ENCODE data around the gene HOXB1. TPM values are rescaled to one million over a fixed set of nuclear protein-coding genes. Genes with fewer than 3 reads are reported as not detected.

The HOXB1 gene
- total RNA-seq, 1 donor from 2014 or later = not detected

DNA sequence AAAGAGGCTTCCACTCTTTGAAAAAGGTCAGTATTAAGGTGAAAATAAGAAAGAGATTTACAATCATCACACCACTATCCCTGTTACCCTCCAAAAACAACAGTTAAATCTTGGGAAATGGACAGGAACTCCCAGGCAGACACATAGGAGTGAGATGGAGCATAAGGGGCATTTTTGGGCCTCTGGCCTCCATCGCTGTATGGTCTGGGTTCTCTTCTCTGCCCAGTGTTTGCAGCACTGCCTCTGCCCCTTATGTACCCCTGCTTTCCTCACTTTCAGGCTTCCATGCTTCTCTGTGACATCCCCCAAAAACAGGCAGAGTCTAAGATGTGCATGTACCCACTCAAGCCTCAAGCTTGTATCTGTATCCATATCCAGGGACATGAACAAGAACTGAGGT lies 14.7 kb upstream of the HOXB1 start:
- Histone ChIP-seq H3K4me3 (no peak overlapping the region), H3K9ac (no peak overlapping the region), H3K79me2 (ENCODE audit: low read depth) (no peaks in the 10 kb centered on the region), H3K4me1 (no peaks in the 10 kb centered on the region), H4K20me1 (ENCODE audit: low read depth) (peaks cover 95% of the 10 kb centered on the region), H3F3A (ENCODE audit: low read depth) (peaks cover 8% of the 10 kb centered on the region), H3K27me3 (peaks cover 100% of the 10 kb centered on the region), H3K36me3 (no peaks in the 10 kb centered on the region), H2AFZ (replicated peaks) (no peak overlapping the region), H3K9me3 (ENCODE audit: low read depth) (no peaks in the 10 kb centered on the region), H3K27ac (no peak overlapping the region), H3K4me2 (no peak overlapping the region)
- Mint-ChIP-seq H3K27me3 (ENCODE audit: insufficient read depth, low read depth) (peaks cover 87% of the 10 kb centered on the region), H3K4me3 (peak overlapping the region; percentile 49), H3K9me3 (peaks cover 11% of the 10 kb centered on the region), H3K27ac (no peak overlapping the region), H3K4me1 (peaks cover 11% of the 10 kb centered on the region), H3K36me3 (no peaks in the 10 kb centered on the region)
- no peak for TF ChIP-seq CTCF (IDR thresholded peaks at IDR 0.05)
- TF ChIP-seq EZH2 (IDR thresholded peaks at IDR 0.05) = no peak
- no peak for TF ChIP-seq EZH2phosphoT487 (IDR thresholded peaks at IDR 0.05)
- peak; percentile 1 for DNase-seq (ENCODE audit: low spot score)

- H3K4me3 ChIP-seq = no peak within 1 kb of the TSS
- H3K36me3 ChIP-seq = no peaks in the 10 kb centered on the region
- H3K27ac Mint-ChIP-seq = no peak within 1 kb of the TSS
- TF ChIP-seq EZH2phosphoT487 (IDR thresholded peaks at IDR 0.05) = no peak
- TF ChIP-seq CTCF (IDR thresholded peaks at IDR 0.05) = no peak
- TF ChIP-seq EZH2 (IDR thresholded peaks at IDR 0.05) = no peak
- H3K4me3 Mint-ChIP-seq = peak within 1 kb of the TSS; percentile 70
- peaks cover 11% of the 10 kb centered on the region for H3K9me3 Mint-ChIP-seq
- no peak within 1 kb of the TSS for H2AFZ ChIP-seq (replicated peaks)
- no peak within 1 kb of the TSS for H3K9ac ChIP-seq
- H3K4me2 ChIP-seq = no peak within 1 kb of the TSS
- no peaks in the 10 kb centered on the region for H3K79me2 ChIP-seq (ENCODE audit: low read depth)
- no peaks in the 10 kb centered on the region for H3K9me3 ChIP-seq (ENCODE audit: low read depth)
- H3F3A ChIP-seq (ENCODE audit: low read depth) = peaks cover 8% of the 10 kb centered on the region
- DNase-seq (ENCODE audit: low spot score) = no peak
- peaks cover 11% of the 10 kb centered on the region for H3K4me1 Mint-ChIP-seq
- H3K27ac ChIP-seq = no peak within 1 kb of the TSS
- no peaks in the 10 kb centered on the region for H3K36me3 Mint-ChIP-seq
- H3K4me1 ChIP-seq = no peaks in the 10 kb centered on the region
- H4K20me1 ChIP-seq (ENCODE audit: low read depth) = peaks cover 93% of the 10 kb centered on the region
- peaks cover 88% of the 10 kb centered on the region for H3K27me3 Mint-ChIP-seq (ENCODE audit: insufficient read depth, low read depth)
- H3K27me3 ChIP-seq = peaks cover 100% of the 10 kb centered on the region
These were observed 14.2 kb upstream of the HOXB1 start, which contains the start of gene HOXB2 for GRCh38 chr17:48545022-48545375. Gene HOXB2 (minus strand): TSS chr17:48545109. CDS start chr17:48544911, 198 bp downstream.

DNA sequence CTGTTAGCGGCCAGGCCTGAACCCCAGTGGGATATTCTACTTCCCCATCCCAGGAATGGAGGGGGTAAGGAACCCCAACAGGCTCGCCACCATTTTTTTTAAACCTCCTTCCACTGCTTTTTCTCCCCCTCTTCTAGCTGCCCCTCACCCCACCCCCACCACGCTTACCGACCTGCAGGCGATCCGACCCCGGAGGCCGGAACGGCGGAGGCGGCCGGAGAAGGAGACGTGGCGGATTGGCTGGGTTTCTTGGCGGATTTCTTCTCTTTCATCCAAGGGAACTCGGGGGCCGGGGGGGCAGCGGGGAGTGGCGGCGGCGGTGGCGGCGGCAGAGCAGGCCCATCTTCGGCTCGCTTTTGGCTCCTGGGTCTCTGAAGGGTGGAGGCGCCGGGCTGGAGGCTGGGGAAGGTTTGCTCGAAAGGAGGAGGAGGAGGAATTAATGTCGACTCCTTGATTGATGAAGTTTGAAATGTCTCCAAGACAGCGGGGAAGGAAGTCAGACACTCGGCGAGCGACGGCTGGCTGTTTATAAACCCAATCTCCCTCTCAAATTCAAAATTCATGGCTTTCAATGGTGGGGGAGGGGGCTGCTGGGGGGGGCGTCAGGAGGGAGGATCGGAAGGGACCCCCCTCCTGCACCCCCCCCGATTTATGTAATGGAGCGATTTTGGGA lies 13.7 kb upstream of the HOXB1 start:
- Mint-ChIP-seq H3K4me1 (peaks cover 11% of the 10 kb centered on the region), H3K36me3 (no peaks in the 10 kb centered on the region), H3K27ac (no peak overlapping the region), H3K9me3 (peaks cover 9% of the 10 kb centered on the region), H3K27me3 (ENCODE audit: insufficient read depth, low read depth) (peaks cover 86% of the 10 kb centered on the region), H3K4me3 (peak overlapping the region; percentile 70)
- peak; percentile 72 for DNase-seq (ENCODE audit: low spot score)
- peaks cover 8% of the 10 kb centered on the region for H3F3A ChIP-seq (ENCODE audit: low read depth)
- H3K4me2 ChIP-seq = no peak overlapping the region
- H3K9me3 ChIP-seq (ENCODE audit: low read depth) = no peaks in the 10 kb centered on the region
- no peaks in the 10 kb centered on the region for H3K79me2 ChIP-seq (ENCODE audit: low read depth)
- H3K4me1 ChIP-seq = no peaks in the 10 kb centered on the region
- H2AFZ ChIP-seq (replicated peaks) = no peak overlapping the region
- H3K4me3 ChIP-seq = no peak overlapping the region
- no peak overlapping the region for H3K9ac ChIP-seq
- H3K36me3 ChIP-seq = no peaks in the 10 kb centered on the region
- H3K27ac ChIP-seq = no peak overlapping the region
- peaks cover 100% of the 10 kb centered on the region for H3K27me3 ChIP-seq
- H4K20me1 ChIP-seq (ENCODE audit: low read depth) = peaks cover 91% of the 10 kb centered on the region
- TF ChIP-seq EZH2phosphoT487 (IDR thresholded peaks at IDR 0.05) = peak; percentile 59
- TF ChIP-seq EZH2 (IDR thresholded peaks at IDR 0.05) = peak; percentile 53
- TF ChIP-seq CTCF (IDR thresholded peaks at IDR 0.05) = no peak
